HL-60 (cell line): ENCODE data around the gene MAPK9.

Source experiments
- POLR2AphosphoS5 ChIP-seq: IDR thresholded peaks from 2 replicates; pipeline ENCODE4 v1.6.1; 2012; ENCODE audit warnings: low read depth
- TF ChIP-seq, protein P1 (sequence below): IDR thresholded peaks from one replicate; pipeline ENCODE4 v1.5.1; 2011; ENCODE audit warnings: low read length, control low read depth, inconsistent platforms; ENCODE audit not compliant: insufficient read depth

DNA sequence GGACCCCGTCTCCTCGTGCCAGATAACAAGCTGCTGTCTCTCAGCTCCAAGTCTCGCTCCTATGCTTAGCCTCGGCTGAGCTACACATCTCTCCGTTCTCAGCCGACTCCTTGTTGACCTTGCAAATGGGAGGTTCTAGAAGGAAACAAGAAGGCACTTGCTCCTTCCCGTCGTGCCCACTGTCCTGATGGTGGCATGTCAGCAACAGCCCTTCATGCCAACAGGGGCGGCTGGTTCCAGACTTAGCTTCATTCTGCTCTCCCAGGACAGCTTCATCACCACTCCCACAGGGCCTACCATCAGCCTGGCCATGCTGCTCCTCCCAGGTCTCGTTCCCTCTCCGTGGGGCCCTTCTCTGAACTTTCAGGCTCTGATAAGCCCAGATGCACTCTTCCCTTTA is 69.8 kb downstream of the MAPK9 start:
- no peak for TF ChIP-seq POLR2AphosphoS5
- TF ChIP-seq, protein P1, sequence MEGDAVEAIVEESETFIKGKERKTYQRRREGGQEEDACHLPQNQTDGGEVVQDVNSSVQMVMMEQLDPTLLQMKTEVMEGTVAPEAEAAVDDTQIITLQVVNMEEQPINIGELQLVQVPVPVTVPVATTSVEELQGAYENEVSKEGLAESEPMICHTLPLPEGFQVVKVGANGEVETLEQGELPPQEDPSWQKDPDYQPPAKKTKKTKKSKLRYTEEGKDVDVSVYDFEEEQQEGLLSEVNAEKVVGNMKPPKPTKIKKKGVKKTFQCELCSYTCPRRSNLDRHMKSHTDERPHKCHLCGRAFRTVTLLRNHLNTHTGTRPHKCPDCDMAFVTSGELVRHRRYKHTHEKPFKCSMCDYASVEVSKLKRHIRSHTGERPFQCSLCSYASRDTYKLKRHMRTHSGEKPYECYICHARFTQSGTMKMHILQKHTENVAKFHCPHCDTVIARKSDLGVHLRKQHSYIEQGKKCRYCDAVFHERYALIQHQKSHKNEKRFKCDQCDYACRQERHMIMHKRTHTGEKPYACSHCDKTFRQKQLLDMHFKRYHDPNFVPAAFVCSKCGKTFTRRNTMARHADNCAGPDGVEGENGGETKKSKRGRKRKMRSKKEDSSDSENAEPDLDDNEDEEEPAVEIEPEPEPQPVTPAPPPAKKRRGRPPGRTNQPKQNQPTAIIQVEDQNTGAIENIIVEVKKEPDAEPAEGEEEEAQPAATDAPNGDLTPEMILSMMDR, result no peak
